Thyroid gland (tissue), 4 donors: ENCODE results near the gene NCAPG.
"Not testable (repeated sequence)": the region's sequence is repeated elsewhere in the genome, so short reads cannot be mapped to it uniquely, and the experiment has no call there.

Experiments
- POLR2A ChIP-seq, 2 donors: fragments of 450-650 bp; IDR thresholded peaks; one replicate each; pipeline ENCODE4 v1.6.1; 2017; ENCODE audit warnings: antibody characterized with exemption in 2 of 2, mild to moderate bottlenecking in 2 of 2, moderate library complexity in 1 of 2
- TF ChIP-seq, protein P1 (sequence below), 6 experiments: fragments of 200-600 bp in 3 of 6; fragments of 450-650 bp in 3 of 6; sonication (generic) in 3 of 6; IDR thresholded peaks; one replicate each; pipeline ENCODE4 v1.5.1; 2016 to 2019; ENCODE audit warnings: antibody characterized with exemption in 6 of 6, mild to moderate bottlenecking in 2 of 6, inconsistent platforms in 1 of 6, moderate library complexity in 1 of 6

DNA sequence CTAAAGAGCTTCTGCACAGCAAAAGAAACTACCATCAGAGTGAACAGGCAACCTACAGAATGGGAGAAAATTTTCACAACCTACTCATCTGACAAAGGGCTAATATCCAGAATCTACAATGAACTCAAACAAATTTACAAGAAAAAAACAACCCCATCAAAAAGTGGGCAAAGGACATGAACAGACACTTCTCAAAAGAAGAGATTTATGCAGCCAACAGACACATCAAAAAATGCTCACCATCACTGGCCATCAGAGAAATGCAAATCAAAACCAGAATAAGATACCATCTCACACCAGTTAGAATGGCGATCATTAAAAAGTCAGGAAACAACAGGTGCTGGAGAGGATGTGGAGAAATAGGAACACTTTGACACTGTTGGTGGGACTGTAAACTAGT, 39.5 kb downstream of the NCAPG start:
- TF ChIP-seq, protein P1, sequence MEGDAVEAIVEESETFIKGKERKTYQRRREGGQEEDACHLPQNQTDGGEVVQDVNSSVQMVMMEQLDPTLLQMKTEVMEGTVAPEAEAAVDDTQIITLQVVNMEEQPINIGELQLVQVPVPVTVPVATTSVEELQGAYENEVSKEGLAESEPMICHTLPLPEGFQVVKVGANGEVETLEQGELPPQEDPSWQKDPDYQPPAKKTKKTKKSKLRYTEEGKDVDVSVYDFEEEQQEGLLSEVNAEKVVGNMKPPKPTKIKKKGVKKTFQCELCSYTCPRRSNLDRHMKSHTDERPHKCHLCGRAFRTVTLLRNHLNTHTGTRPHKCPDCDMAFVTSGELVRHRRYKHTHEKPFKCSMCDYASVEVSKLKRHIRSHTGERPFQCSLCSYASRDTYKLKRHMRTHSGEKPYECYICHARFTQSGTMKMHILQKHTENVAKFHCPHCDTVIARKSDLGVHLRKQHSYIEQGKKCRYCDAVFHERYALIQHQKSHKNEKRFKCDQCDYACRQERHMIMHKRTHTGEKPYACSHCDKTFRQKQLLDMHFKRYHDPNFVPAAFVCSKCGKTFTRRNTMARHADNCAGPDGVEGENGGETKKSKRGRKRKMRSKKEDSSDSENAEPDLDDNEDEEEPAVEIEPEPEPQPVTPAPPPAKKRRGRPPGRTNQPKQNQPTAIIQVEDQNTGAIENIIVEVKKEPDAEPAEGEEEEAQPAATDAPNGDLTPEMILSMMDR (IDR thresholded peaks at IDR 0.05), result not testable (repeated sequence)
- TF ChIP-seq POLR2A (IDR thresholded peaks at IDR 0.05), result not testable (repeated sequence)
